ENCODE data around the gene FOXJ3. TPM values are rescaled to one million over a fixed set of nuclear protein-coding genes. Genes with fewer than 3 reads are reported as not detected.

Gene FOXJ3
- total and polyA plus RNA-seq, 2 of the 8 experiments (the other 6 are each of a cell fraction or from before 2014, with no cell fraction given) = 48.6 to 51.9 TPM

DNA sequence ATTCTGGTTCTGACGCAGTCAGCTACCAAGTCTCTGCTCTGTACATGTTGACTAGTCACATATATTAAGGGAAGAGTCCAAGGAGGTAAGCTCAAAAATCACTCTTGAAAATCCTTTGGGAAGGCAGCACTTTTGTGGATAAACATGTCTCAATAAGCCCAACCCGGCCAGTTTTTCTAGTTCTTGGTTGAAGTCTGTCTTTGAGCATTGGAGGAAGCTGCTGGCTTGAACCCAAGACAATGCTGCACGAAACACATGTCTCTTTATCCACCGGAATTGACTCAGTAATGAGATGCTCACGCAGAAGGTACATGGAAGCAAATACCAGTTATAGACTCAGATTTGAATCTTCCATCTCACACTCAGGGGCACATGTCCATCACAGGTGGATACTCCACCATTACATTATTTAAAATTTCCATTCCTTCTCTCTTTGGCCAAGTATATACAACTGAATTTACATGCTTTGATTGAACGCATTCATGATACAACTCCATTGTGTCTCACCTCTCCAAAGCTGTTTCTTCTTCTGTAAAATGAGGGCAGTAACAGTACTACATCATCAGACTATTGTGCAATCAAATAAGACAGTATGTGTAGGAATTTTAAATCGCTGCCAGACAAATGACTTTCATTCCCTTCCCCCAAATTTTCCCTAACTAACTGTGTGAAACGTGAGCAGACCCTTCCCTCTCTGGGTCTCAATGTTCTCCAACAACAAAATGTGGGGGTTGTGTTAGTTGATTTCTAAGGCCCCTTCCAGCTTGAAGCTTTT is 160.9 kb downstream of the FOXJ3 start (continued):
- TF ChIP-seq CBX8 (IDR thresholded peaks at IDR 0.05; ENCODE audit: borderline replicate concordance, low read depth, low read length) (no peak), SP4 (IDR thresholded peaks at IDR 0.05; ENCODE audit: low read length) (no peak), HDAC6 (IDR thresholded peaks at IDR 0.05; ENCODE audit: low read depth, low read length) (no peak), HDAC2 (IDR thresholded peaks at IDR 0.05; ENCODE audit: borderline replicate concordance in 1 of 2, low read depth in 2 of 2, low read length in 2 of 2) (no peak)

All from H1 (cell line).